GM18511 (cell line): ENCODE data around the gene RRP8.

Source experiments
- ATAC-seq: cut with Tn5 transposase; IDR thresholded peaks from one replicate; pipeline ENCODE4 v1.9.1; 2021; ENCODE audit warnings: mild to moderate bottlenecking, moderate library complexity; ENCODE audit not compliant: unreplicated experiment

The RRP8 gene

GRCh38 chr11:6603287-6604080 is at the start of gene RRP8, which contains the start of gene ILK:
Gene RRP8 (minus strand): TSS chr11:6603616. CDS start chr11:6603502, 114 bp downstream.
Gene ILK (plus strand): TSS chr11:6603774. CDS start chr11:6604272, 498 bp downstream.
- ATAC-seq: peak; percentile 71

- ATAC-seq: no peak
These were observed 49.7 kb upstream of the RRP8 start for GRCh38 chr11:6653097-6653496.

- ATAC-seq: no peak
These were observed 48.8 kb upstream of the RRP8 start for GRCh38 chr11:6652182-6652581.

- ATAC-seq: no peak
These were observed 47.6 kb upstream of the RRP8 start for GRCh38 chr11:6650980-6651379.

- no peak for ATAC-seq
These were observed 46.7 kb upstream of the RRP8 start for GRCh38 chr11:6650104-6650503.

GRCh38 chr11:6648501-6648900 is 45.1 kb upstream of the RRP8 start:
- ATAC-seq: no peak

GRCh38 chr11:6647836-6648235 is 44.4 kb upstream of the RRP8 start:
- ATAC-seq: no peak

- peak; percentile 95 for ATAC-seq
These were observed 43.7 kb upstream of the RRP8 start for GRCh38 chr11:6646918-6647679.

- ATAC-seq: peak; percentile 16
These were observed 43.1 kb upstream of the RRP8 start for GRCh38 chr11:6646576-6646917.

GRCh38 chr11:6646071-6646470 is 42.7 kb upstream of the RRP8 start:
- ATAC-seq: no peak

- ATAC-seq: no peak
These were observed 39.5 kb upstream of the RRP8 start for GRCh38 chr11:6642957-6643356.

GRCh38 chr11:6640985-6641701 is 37.7 kb upstream of the RRP8 start:
- ATAC-seq: no peak

- ATAC-seq: no peak
These were observed 36.9 kb upstream of the RRP8 start for GRCh38 chr11:6640036-6640984.

- ATAC-seq: no peak
These were observed 35.0 kb upstream of the RRP8 start for GRCh38 chr11:6638429-6638828.

GRCh38 chr11:6637871-6638270 is 34.5 kb upstream of the RRP8 start:
- ATAC-seq: no peak

- no peak for ATAC-seq
These were observed 33.1 kb upstream of the RRP8 start for GRCh38 chr11:6636480-6636879.

- ATAC-seq: no peak
These were observed 31.9 kb upstream of the RRP8 start for GRCh38 chr11:6635082-6635932.

- no peak for ATAC-seq
These were observed 31.1 kb upstream of the RRP8 start for GRCh38 chr11:6634534-6634933.
